ENCODE data around the gene S100A14.

DNA sequence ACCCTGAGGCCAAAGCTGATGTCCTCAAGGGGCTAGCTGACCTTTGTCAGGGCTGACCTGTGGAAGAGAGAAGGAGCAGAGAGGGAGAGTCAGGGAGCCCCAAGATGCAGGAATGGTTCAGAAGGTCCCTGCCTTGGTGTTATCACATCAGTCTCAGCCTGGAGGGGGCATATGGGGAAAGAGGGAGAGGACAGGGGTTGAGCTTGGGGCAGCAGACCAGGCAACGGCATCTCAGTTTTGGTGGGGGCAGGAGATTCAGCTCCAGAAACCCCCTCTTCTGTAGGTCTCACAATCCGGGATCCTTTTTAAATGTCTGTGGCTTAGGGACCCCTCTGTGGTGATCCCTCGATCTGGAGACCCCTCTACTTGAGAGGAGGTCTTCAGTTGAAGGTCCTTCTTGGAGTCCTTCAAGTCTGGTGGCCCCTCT lies 10.4 kb upstream of the S100A14 start:
- no peak for TF ChIP-seq EP300 (IDR thresholded peaks at IDR 0.05)
- TF ChIP-seq, protein P1, sequence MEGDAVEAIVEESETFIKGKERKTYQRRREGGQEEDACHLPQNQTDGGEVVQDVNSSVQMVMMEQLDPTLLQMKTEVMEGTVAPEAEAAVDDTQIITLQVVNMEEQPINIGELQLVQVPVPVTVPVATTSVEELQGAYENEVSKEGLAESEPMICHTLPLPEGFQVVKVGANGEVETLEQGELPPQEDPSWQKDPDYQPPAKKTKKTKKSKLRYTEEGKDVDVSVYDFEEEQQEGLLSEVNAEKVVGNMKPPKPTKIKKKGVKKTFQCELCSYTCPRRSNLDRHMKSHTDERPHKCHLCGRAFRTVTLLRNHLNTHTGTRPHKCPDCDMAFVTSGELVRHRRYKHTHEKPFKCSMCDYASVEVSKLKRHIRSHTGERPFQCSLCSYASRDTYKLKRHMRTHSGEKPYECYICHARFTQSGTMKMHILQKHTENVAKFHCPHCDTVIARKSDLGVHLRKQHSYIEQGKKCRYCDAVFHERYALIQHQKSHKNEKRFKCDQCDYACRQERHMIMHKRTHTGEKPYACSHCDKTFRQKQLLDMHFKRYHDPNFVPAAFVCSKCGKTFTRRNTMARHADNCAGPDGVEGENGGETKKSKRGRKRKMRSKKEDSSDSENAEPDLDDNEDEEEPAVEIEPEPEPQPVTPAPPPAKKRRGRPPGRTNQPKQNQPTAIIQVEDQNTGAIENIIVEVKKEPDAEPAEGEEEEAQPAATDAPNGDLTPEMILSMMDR (IDR thresholded peaks at IDR 0.05): no peak
- no peak for TF ChIP-seq POLR2AphosphoS5 (IDR thresholded peaks at IDR 0.05)
- TF ChIP-seq POLR2A (IDR thresholded peaks at IDR 0.05): no peak

Measured in stomach (tissue), 4 donors.